Ishikawa (cell line): ENCODE data around the gene KLF3.

Source experiments
- CEBPB ChIP-seq: IDR thresholded peaks from 2 replicates; pipeline ENCODE4 v1.6.1; 2012
- EP300 ChIP-seq: IDR thresholded peaks from 2 replicates; pipeline ENCODE4 v1.6.1; 2012; ENCODE audit warnings: borderline replicate concordance
- MAX ChIP-seq: IDR thresholded peaks from 2 replicates; pipeline ENCODE4 v1.6.1; 2012
- RAD21 ChIP-seq: IDR thresholded peaks from 2 replicates; pipeline ENCODE4 v1.6.1; 2012; ENCODE audit warnings: low read depth
- REST ChIP-seq: IDR thresholded peaks from 2 replicates; pipeline ENCODE4 v1.6.1; 2012; ENCODE audit warnings: low read depth, mild to moderate bottlenecking
- TAF1 ChIP-seq: IDR thresholded peaks from 2 replicates; pipeline ENCODE4 v1.6.1; 2012; ENCODE audit warnings: low read depth, mild to moderate bottlenecking
- TCF12 ChIP-seq: IDR thresholded peaks from 2 replicates; pipeline ENCODE4 v1.6.1; 2012; ENCODE audit warnings: low read depth
- ZBTB7A ChIP-seq: IDR thresholded peaks from 2 replicates; pipeline ENCODE4 v1.6.1; 2012; ENCODE audit warnings: low read depth

GRCh38 chr4:38724475-38724808 is 60.4 kb downstream of the KLF3 start:
- TF ChIP-seq RAD21 (no peak), EP300 (no peak), REST (no peak), TAF1 (no peak), CEBPB (no peak), ZBTB7A (no peak), TCF12 (no peak), MAX (no peak)
